GM12892 (cell line): Measurements from ENCODE around the gene SIK2.
"Not testable (repeated sequence)": the region's sequence is repeated elsewhere in the genome, so short reads cannot be mapped to it uniquely, and the experiment has no call there.

Source experiments
- POLR2A ChIP-seq: IDR thresholded peaks from 2 replicates; pipeline ENCODE4 v1.6.1; 2011; ENCODE audit warnings: low read depth, low read length, control low read depth
- POLR2AphosphoS5 ChIP-seq: IDR thresholded peaks from 2 replicates; pipeline ENCODE4 v1.6.1; 2011; ENCODE audit warnings: low read depth, low read length, control low read depth
- TAF1 ChIP-seq: IDR thresholded peaks from 2 replicates; pipeline ENCODE4 v1.6.1; 2011; ENCODE audit warnings: low read depth, mild to moderate bottlenecking, control low read depth, low read length, borderline replicate concordance

- TF ChIP-seq POLR2AphosphoS5, POLR2A, TAF1: not testable (repeated sequence)
These were observed 115.4 kb downstream of the SIK2 start for GRCh38 chr11:111717660-111718059.
